ENCODE data around the gene CCDC24.

The CCDC24 gene

DNA sequence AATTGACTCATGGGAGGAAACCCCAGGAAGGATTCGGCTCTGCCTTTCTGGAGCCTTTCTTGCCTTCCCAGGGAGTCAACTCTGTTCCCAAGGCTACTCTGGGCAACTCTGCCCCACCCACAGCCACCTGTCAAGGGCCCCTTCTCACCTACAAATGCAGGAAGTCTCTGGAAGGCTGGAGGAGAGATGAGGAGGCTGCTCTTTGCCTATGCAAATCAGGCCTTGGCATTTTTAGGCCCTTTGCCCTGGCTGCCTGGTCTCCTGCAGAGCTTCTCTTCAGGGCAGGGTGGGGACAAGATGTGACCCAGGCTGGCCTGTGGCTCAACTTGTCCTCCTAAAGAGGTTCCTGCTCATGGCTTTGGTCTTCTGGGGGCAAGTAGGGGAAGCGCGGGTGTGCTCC, 34.4 kb downstream of the CCDC24 start:
- DNase-seq (ENCODE audit: low read depth): no peak
- no peak for TF ChIP-seq CTCF (IDR thresholded peaks at IDR 0.05; ENCODE audit: control insufficient read depth, insufficient read depth, low read depth, low read length, missing control alignments)
- H3K4me3 ChIP-seq (ENCODE audit: control insufficient read depth, low read depth, low read length): no peak overlapping the region

DNA sequence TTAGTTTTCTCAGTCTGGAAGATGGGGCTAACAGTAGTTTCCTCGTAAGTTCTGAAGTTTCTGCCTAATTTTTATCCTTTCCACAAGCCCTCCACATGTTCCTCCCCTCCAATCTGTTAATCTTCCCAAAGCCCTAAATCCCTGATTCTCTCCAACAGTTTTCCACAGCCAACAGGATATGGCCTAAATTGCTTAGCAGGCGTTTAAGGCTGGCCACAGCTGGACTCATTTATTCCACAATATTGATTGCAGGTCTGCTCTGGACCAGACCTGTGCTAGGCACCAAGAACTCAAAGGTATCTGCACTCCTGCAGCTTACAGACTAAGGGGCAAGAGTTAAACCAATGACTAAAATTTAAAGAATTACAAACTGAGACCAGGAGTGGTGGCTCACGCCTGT, 35.9 kb downstream of the CCDC24 start:
- H3K4me3 ChIP-seq (ENCODE audit: control insufficient read depth, low read depth, low read length): no peak overlapping the region
- no peak for DNase-seq (ENCODE audit: low read depth)
- TF ChIP-seq CTCF (IDR thresholded peaks at IDR 0.05; ENCODE audit: control insufficient read depth, insufficient read depth, low read depth, low read length, missing control alignments): no peak

DNA sequence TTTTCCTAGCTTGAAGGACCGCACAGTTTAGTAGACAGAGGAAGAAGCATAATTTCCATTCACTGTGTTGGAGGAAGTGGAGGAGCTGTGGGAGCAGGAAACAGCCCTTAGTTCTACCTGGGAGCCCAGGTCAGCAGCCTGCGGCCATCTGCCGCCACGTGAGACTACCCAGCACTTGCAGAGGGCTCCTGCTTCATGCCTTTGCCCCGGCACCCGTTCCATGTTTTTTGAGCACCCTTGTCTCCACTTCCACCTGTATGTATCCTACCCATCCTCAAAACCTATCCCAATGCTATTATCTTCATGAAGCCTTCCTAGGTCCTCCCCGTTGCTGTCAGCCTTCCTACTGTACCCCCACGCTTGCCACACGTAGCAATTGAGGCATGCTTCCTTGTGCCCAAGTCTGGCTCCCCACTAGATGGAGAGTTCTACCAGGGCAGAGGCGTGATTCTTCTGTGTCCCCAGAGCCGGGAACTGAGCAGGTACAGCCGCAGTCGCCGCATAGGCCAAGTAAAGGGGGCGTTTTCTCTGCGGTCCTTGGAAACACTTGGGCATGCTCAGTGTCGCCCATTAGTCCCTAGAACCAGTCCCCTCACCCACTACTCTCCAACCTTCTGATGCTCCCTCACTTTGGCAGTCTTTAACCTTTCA, 38.0 kb downstream of the CCDC24 start:
- no peak for DNase-seq (ENCODE audit: low read depth)
- TF ChIP-seq CTCF (IDR thresholded peaks at IDR 0.05; ENCODE audit: control insufficient read depth, insufficient read depth, low read depth, low read length, missing control alignments): peak; percentile 4
- H3K4me3 ChIP-seq (ENCODE audit: control insufficient read depth, low read depth, low read length): peak overlapping the region; percentile 95

- TF ChIP-seq CTCF (IDR thresholded peaks at IDR 0.05; ENCODE audit: control insufficient read depth, insufficient read depth, low read depth, low read length, missing control alignments): no peak
- H3K4me3 ChIP-seq (ENCODE audit: control insufficient read depth, low read depth, low read length): peak overlapping the region; percentile 95
- no peak for DNase-seq (ENCODE audit: low read depth)
Measured at GRCh38 chr1:44029911-44030604, 38.7 kb downstream of the CCDC24 start.

DNA sequence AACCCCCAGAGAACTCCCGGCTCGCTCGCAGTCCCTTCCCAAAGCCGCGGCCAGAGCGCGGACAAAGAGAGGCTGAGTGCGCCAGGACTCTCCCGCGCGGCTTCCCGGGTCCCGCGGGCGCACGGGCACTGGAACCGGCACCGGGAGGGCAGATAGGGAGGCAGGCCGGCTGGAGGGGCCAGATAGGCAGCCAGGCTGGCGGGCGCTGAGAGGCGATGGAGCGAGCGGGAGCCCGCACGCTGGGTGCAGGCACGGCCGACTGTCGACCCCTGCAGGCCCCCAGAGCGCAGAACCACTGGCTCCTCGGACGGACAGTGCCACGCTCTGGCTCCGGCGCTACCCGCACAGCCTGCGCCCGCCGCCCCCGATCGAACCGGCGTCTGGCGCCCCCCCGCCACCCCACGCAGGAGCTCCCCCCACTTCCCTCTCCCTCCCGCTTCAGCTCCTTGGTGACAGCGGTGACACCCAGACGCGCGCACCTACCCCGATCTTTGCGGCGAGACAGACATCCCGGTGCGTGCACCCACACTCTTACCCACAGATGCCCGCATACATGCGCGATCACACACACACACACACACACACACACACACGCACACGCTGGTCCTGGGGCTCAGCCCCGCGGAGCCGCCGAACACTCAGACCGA, 39.3 kb downstream of the CCDC24 start:
- peak overlapping the region; percentile 95 for H3K4me3 ChIP-seq (ENCODE audit: control insufficient read depth, low read depth, low read length)
- peak; percentile 7 for TF ChIP-seq CTCF (IDR thresholded peaks at IDR 0.05; ENCODE audit: control insufficient read depth, insufficient read depth, low read depth, low read length, missing control alignments)
- no peak for DNase-seq (ENCODE audit: low read depth)

- peak within 1 kb of the TSS; percentile 95 for H3K4me3 ChIP-seq (ENCODE audit: control insufficient read depth, low read depth, low read length)
- no peak for TF ChIP-seq CTCF (IDR thresholded peaks at IDR 0.05; ENCODE audit: control insufficient read depth, insufficient read depth, low read depth, low read length, missing control alignments)
- no peak for DNase-seq (ENCODE audit: low read depth)
Measured at GRCh38 chr1:44031252-44032169, 40.1 kb downstream of the CCDC24 start, which contains the start of gene SLC6A9. TSS of gene SLC6A9 (minus strand) at chr1:44031462. CDS start at chr1:44024277, 7,185 bp downstream.
